Keratinocyte (primary cell): ENCODE measurements around the gene GGACT.

Experiments
- CTCF ChIP-seq, 3 experiments: IDR thresholded peaks in 1 of 3; conservative IDR thresholded peaks in 1 of 3; optimal IDR thresholded peaks in 1 of 3; 2 replicates in 2 of 3; 3 replicates in 1 of 3; pipeline versions ENCODE3 to v1.5.1; 2011; ENCODE audit warnings: low read length in 3 of 3, mild to moderate bottlenecking in 3 of 3, moderate library complexity in 2 of 3, control low read depth in 1 of 3, inconsistent platforms in 1 of 3; ENCODE audit not compliant: insufficient read depth in 2 of 3; ENCODE audit errors: extremely low read depth in 1 of 3
- EZH2 ChIP-seq: IDR thresholded peaks from one replicate; pipeline ENCODE4 v1.6.1; 2012; ENCODE audit warnings: inconsistent platforms, mild to moderate bottlenecking, low read length, moderate library complexity

GRCh38 chr13:100521851-100522617 is 66.6 kb downstream of the GGACT start:
- TF ChIP-seq CTCF (optimal IDR thresholded peaks at IDR 0.05 in 1 of 3, IDR thresholded peaks at IDR 0.05 in 1 of 3, conservative IDR thresholded peaks at IDR 0.05 in 1 of 3; ENCODE audit: extremely low read depth in 1 of 3, insufficient read depth in 2 of 3, low read length in 3 of 3) (no peak), EZH2 (no peak)
